Pancreas (tissue), 10 donors: Measurements from ENCODE around the gene ALG2. TPM values are rescaled to one million over a fixed set of nuclear protein-coding genes. Genes with fewer than 3 reads are reported as not detected.

Experiments used
- ATAC-seq, 4 donors: fragments of 200-7000 bp; cut with Tn5 transposase; one replicate each; pipeline versions ENCODE4 v1.8.0 to v1.9.1; 2020; ENCODE audit warnings: mild to moderate bottlenecking in 4 of 4, moderate library complexity in 4 of 4
- DNase-seq, 6 donors: peaks; one replicate each; pipeline ENCODE4 v3.0.0-alpha.2; 2020
- FAIRE-seq: peaks from 2 replicates; lab custom pipeline; 2012; peaks lifted over from hg19 to GRCh38; lab: Jason Lieb, UNC
- H3K27ac ChIP-seq, 4 donors: fragments of 200-600 bp; sonication (generic); 1 replicate in 3 of 4; 2 replicates in 1 of 4; pipeline versions ENCODE4 v1.5.0 to v1.8.0; 2020
- H3K27me3 ChIP-seq, 4 donors: fragments of 200-600 bp; one replicate each; pipeline ENCODE4 v1.8.0; 2021
- H3K36me3 ChIP-seq, 3 donors: fragments of 200-600 bp; sonication (generic) in 1 of 3; one replicate each; pipeline versions ENCODE4 v1.5.0 to v1.8.0; 2020 to 2021
- H3K4me1 ChIP-seq, 3 donors: fragments of 200-600 bp; one replicate each; pipeline ENCODE4 v1.8.0; 2021
- H3K4me3 ChIP-seq, 4 donors: fragments of 200-600 bp; sonication (generic) in 2 of 4; one replicate each; pipeline versions ENCODE4 v1.5.0 to v1.8.0; 2020 to 2021
- H3K9me3 ChIP-seq, 4 donors: fragments of 200-600 bp; one replicate each; pipeline ENCODE4 v1.8.0; 2021
- WGBS, 2 donors: extraction: QIAGEN DNeasy Blood & Tissue Kit; methylation state at CpG; one replicate each; pipeline ENCODE4 v1.1.7; 2013; 5-methylcytosine and 5-hydroxymethylcytosine counted together
- intact Hi-C, 3 donors: fragments of 100-400 bp; cut with DNase I; formaldehyde crosslinking; loops; one replicate each; pipeline versions ENCODE4 v1.11.1 to v1.14.2; 2022
- polyA plus RNA-seq, 2 donors: library from polyadenylated mRNA; stranded (reverse); fragments of 200-250 nt; gene quantifications; one replicate each; pipeline ENCODE4 v1.2.3, GENCODE V29; 2013
- total RNA-seq, 6 donors: library from RNA; stranded (reverse); fragmentation: NEBNext Ultra II Directional in 4 of 6; extraction: Animal tissue kit (Norgen Biotek cat#: 25700) in 4 of 6; gene quantifications; one replicate each; pipeline versions ENCODE4 v1.2.1 to v1.2.4, GENCODE V29; 2021 to 2023
- TF ChIP-seq, protein P1 (sequence below), 4 donors: fragments of 200-600 bp; sonication (generic) in 3 of 4; IDR thresholded peaks; one replicate each; pipeline versions ENCODE4 v1.5.0 to v1.8.0; 2021; ENCODE audit warnings: antibody characterized with exemption in 4 of 4
- donor health status: healthy with polysubstance abuse.
- donor health status: DM: no; HTN: no; CAD: no; lungs with moderate emphysema.
- donor health status: DM: no; HTN: no; CAD: no.
- donor health status: control.
- donor health status: control.
- donor health status: Bipolar disorder and iron deficiency.
- donor health status: DM: yes; HTN: yes; CAD: no.
- donor health status: DM: no; HTN: no; CAD: no.
- donor health status: DM: no; HTN: no; CAD: no.
- donor health status: DM: yes; HTN: yes; CAD: no.

ALG2 gene
- total and polyA plus RNA-seq, 8 donors, result 17.9 to 35.6 (median 28.0) TPM

GRCh38 chr9:99184110-99184474 lies 37.6 kb downstream of the ALG2 start:
- Histone ChIP-seq H3K36me3 (no peaks in the 10 kb centered on the region), H3K4me3 (no peak overlapping the region), H3K9me3 (no peaks in the 10 kb centered on the region), H3K27me3 (no peaks in the 10 kb centered on the region), H3K4me1 (peaks cover 0 to 4% (median 0%) of the 10 kb centered on the region in 3 donors), H3K27ac (no peak overlapping the region)
- 33 to 35% methylated on average over 10 of the region's 10 CpGs for WGBS, 2 donors
- intact Hi-C loops, result loop anchor here in 1 of 3 donors (10.0 kb wide), 1 partner anchor 1411 kb away; no protein-coding TSS in a partner anchor
- DNase-seq (peak in 2 of 6 donors; percentile 28 to 70), FAIRE-seq (no peak), ATAC-seq (peak in 2 of 4 donors; percentile 5 to 27)
- TF ChIP-seq, protein P1, sequence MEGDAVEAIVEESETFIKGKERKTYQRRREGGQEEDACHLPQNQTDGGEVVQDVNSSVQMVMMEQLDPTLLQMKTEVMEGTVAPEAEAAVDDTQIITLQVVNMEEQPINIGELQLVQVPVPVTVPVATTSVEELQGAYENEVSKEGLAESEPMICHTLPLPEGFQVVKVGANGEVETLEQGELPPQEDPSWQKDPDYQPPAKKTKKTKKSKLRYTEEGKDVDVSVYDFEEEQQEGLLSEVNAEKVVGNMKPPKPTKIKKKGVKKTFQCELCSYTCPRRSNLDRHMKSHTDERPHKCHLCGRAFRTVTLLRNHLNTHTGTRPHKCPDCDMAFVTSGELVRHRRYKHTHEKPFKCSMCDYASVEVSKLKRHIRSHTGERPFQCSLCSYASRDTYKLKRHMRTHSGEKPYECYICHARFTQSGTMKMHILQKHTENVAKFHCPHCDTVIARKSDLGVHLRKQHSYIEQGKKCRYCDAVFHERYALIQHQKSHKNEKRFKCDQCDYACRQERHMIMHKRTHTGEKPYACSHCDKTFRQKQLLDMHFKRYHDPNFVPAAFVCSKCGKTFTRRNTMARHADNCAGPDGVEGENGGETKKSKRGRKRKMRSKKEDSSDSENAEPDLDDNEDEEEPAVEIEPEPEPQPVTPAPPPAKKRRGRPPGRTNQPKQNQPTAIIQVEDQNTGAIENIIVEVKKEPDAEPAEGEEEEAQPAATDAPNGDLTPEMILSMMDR (IDR thresholded peaks at IDR 0.05), result no peak

DNA sequence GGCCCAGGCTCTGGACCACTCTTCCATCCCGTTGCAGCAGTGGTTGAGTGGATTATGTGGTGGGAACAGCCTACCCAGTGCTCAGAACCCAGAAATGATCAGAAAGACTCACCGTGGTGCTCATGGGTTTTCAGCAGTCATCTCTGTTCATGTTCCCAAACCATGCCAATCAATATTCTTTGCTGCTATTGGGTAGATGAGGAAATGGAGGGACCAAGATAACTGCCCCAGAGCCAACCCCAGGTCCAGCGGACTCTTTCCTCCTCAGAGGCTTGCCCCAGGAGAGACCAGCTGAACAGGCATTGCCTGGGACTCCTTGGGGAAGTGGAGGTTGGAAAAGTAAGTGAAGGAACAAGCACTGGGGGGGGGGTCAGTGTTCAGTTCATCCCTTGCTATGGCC lies 38.1 kb downstream of the ALG2 start:
- FAIRE-seq (no peak), DNase-seq (no peak), ATAC-seq (no peak)
- 76 to 88% methylated on average over 3 of the region's 3 CpGs for WGBS, 2 donors
- Histone ChIP-seq H3K9me3 (no peaks in the 10 kb centered on the region), H3K36me3 (no peaks in the 10 kb centered on the region), H3K4me3 (no peak overlapping the region), H3K27ac (no peak overlapping the region), H3K27me3 (no peaks in the 10 kb centered on the region), H3K4me1 (peaks cover 0 to 4% (median 0%) of the 10 kb centered on the region in 3 donors)
- TF ChIP-seq, protein P1 (IDR thresholded peaks at IDR 0.05), result no peak
- intact Hi-C loops, result loop anchor here in 1 of 3 donors (10.0 kb wide), 1 partner anchor 1411 kb away; no protein-coding TSS in a partner anchor

DNA sequence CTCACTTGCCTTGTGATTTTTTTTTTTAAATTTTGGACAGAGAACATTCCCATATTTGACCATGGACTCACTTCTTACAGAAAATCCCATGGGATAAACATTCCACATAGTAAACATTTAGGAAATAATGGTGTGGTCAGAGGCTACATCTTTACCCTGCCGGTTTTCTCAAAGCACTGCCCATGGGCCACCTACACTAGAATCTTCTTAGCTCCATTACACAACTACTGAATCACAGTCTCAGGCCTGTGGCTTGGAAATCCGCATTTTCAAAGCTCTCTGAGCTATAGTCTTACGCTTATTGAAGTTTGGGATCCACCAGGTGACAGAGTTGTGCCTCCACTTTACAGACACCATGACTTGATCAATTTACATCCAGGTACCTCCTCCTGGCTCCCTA lies 39.4 kb downstream of the ALG2 start:
- intact Hi-C loops, result loop anchor here in 1 of 3 donors (10.0 kb wide), 1 partner anchor 1412 kb away; no protein-coding TSS in a partner anchor
- ATAC-seq (no peak), DNase-seq (no peak), FAIRE-seq (no peak)
- WGBS, 2 donors, result 85 to 89% methylated on average over 3 of the region's 3 CpGs
- Histone ChIP-seq H3K27ac (no peak overlapping the region), H3K27me3 (no peaks in the 10 kb centered on the region), H3K36me3 (no peaks in the 10 kb centered on the region), H3K4me1 (peaks cover 0 to 4% (median 0%) of the 10 kb centered on the region in 3 donors), H3K9me3 (no peaks in the 10 kb centered on the region), H3K4me3 (no peak overlapping the region)
- TF ChIP-seq, protein P1 (IDR thresholded peaks at IDR 0.05), result no peak

DNA sequence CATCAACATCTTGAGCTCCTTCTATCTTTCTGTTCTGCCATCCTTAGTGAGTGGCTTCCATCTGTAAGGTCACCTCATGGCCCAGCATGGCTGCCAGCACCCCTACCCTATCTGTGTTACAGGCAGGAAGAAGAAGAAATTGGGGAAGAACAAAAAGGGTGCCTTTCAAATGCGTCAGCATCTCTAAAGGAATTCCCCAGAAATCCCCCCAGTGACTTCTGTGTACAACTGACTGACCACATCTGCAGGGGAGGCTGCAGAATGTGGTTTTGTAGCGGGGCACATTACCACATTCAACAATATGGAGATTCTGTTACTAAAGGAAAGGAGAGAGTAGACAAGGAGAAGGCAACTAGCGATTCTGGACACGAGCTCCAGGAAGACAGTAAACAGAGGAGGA lies 40.1 kb downstream of the ALG2 start:
- ATAC-seq (no peak), FAIRE-seq (no peak), DNase-seq (no peak)
- Histone ChIP-seq H3K9me3 (no peaks in the 10 kb centered on the region), H3K36me3 (no peaks in the 10 kb centered on the region), H3K27ac (no peak overlapping the region), H3K27me3 (no peaks in the 10 kb centered on the region), H3K4me1 (peaks cover 0 to 4% (median 0%) of the 10 kb centered on the region in 3 donors), H3K4me3 (no peak overlapping the region)
- intact Hi-C loops, result loop anchor here in 1 of 3 donors (10.0 kb wide), 1 partner anchor 1413 kb away; no protein-coding TSS in a partner anchor
- TF ChIP-seq, protein P1 (IDR thresholded peaks at IDR 0.05), result no peak
- WGBS, 2 donors, result 73% methylated on average over 4 of the region's 4 CpGs

DNA sequence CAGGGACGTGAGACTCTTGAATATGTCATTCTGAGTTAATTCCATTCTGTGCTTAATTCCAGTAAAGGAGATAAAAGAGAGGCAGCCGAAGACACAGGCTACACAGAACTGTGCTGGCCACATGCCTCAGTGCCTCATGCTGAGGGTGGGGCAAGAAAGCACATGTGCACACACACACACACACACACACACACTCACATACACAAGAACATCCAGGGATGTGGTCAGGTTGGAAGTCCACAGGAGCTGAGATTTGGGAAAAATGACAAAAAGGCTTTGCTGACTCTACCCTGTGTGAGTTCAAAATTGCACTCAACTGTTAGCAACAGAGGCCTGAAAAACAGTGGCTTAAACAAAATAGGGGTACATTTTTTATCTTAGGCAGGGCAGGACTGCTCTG lies 40.5 kb downstream of the ALG2 start:
- ATAC-seq, result no peak

More for the DNA sequence above, 40.5 kb downstream of the ALG2 start:
- TF ChIP-seq, protein P1 (IDR thresholded peaks at IDR 0.05), result no peak
- WGBS, 2 donors, result 68 to 83% methylated on average over 2 of the region's 2 CpGs
- no peak overlapping the region for H3K27ac ChIP-seq
- H3K4me3 ChIP-seq, result no peak overlapping the region
- no peak for DNase-seq
- no peaks in the 10 kb centered on the region for H3K36me3 ChIP-seq
- no peaks in the 10 kb centered on the region for H3K9me3 ChIP-seq
- peaks cover 0 to 4% (median 0%) of the 10 kb centered on the region in 3 donors for H3K4me1 ChIP-seq
- H3K27me3 ChIP-seq, result no peaks in the 10 kb centered on the region
- no peak for FAIRE-seq
- intact Hi-C loops, result loop anchor here in 1 of 3 donors (10.0 kb wide), 1 partner anchor 1414 kb away; no protein-coding TSS in a partner anchor
